Loucy (cell line): ENCODE results near the gene CMTR1.

Experiments
- H2AFZ ChIP-seq: fragments of 200-600 bp; sonication (generic); 2 replicates; pipeline ENCODE4 v1.6.0; 2016; ENCODE audit warnings: antibody characterized with exemption, mild to moderate bottlenecking, low read length, moderate library complexity
- H3F3A ChIP-seq: fragments of 200-600 bp; 2 replicates; pipeline ENCODE4 v1.6.0; 2016; ENCODE audit warnings: antibody characterized with exemption, low read depth, mild to moderate bottlenecking
- H3K27me3 ChIP-seq: fragments of 200-600 bp; sonication (generic); 2 replicates; pipeline ENCODE4 v1.6.1; 2014; ENCODE audit warnings: low read length, mild to moderate bottlenecking; ENCODE audit not compliant: insufficient read depth, poor library complexity, severe bottlenecking
- H3K36me3 ChIP-seq: fragments of 200-600 bp; sonication (generic); 2 replicates; pipeline ENCODE4 v1.6.1; 2016; ENCODE audit warnings: low read length; ENCODE audit not compliant: insufficient read depth
- H3K4me1 ChIP-seq: fragments of 200-600 bp; sonication (generic); 2 replicates; pipeline ENCODE4 v1.5.1; 2014; ENCODE audit warnings: low read length, mild to moderate bottlenecking; ENCODE audit not compliant: insufficient read depth, poor library complexity, severe bottlenecking
- H3K4me2 ChIP-seq: fragments of 200-600 bp; sonication (generic); 2 replicates; pipeline ENCODE4 v1.6.0; 2014; ENCODE audit warnings: antibody characterized with exemption, low read length, low read depth, mild to moderate bottlenecking; ENCODE audit not compliant: poor library complexity, severe bottlenecking
- H3K4me3 ChIP-seq: fragments of 200-600 bp; sonication (generic); 2 replicates; pipeline ENCODE4 v1.5.1; 2014; ENCODE audit warnings: low read length, mild to moderate bottlenecking, mixed read lengths; ENCODE audit not compliant: poor library complexity, severe bottlenecking
- H3K79me2 ChIP-seq: fragments of 200-600 bp; sonication (generic); 2 replicates; pipeline ENCODE4 v1.6.1; 2014; ENCODE audit warnings: low read length; ENCODE audit not compliant: insufficient read depth
- H3K9ac ChIP-seq: fragments of 200-600 bp; sonication (generic); 2 replicates; pipeline ENCODE4 v1.6.0; 2014; ENCODE audit warnings: mild to moderate bottlenecking, low read depth, low read length, moderate library complexity; ENCODE audit not compliant: poor library complexity, severe bottlenecking
- H3K9me2 ChIP-seq: fragments of 200-600 bp; sonication (generic); replicated peaks from 2 replicates; pipeline ENCODE4 v1.6.1; 2016; ENCODE audit warnings: low read depth, low read length, mixed read lengths
- H3K9me3 ChIP-seq: fragments of 200-600 bp; sonication (generic); 2 replicates; pipeline ENCODE4 v1.6.1; 2014; ENCODE audit warnings: mild to moderate bottlenecking, antibody characterized with exemption, low read length, low read depth; ENCODE audit not compliant: insufficient read depth
- H4K20me1 ChIP-seq: fragments of 200-600 bp; sonication (generic); 2 replicates; pipeline ENCODE4 v1.6.0; 2014; ENCODE audit warnings: antibody characterized with exemption, low read length, mild to moderate bottlenecking; ENCODE audit not compliant: insufficient read depth, poor library complexity, severe bottlenecking
- EZH2phosphoT487 ChIP-seq: fragments of 200-600 bp; IDR thresholded peaks from 2 replicates; pipeline ENCODE4 v1.6.1; 2018; ENCODE audit warnings: antibody characterized with exemption, mild to moderate bottlenecking, moderate library complexity, borderline replicate concordance
- TF ChIP-seq, protein P1 (sequence below): fragments of 200-600 bp; sonication (generic); conservative IDR thresholded peaks from 2 replicates; pipeline ENCODE4 v1.5.1; 2014; ENCODE audit warnings: mild to moderate bottlenecking, antibody characterized with exemption, low read length

Gene CMTR1

DNA sequence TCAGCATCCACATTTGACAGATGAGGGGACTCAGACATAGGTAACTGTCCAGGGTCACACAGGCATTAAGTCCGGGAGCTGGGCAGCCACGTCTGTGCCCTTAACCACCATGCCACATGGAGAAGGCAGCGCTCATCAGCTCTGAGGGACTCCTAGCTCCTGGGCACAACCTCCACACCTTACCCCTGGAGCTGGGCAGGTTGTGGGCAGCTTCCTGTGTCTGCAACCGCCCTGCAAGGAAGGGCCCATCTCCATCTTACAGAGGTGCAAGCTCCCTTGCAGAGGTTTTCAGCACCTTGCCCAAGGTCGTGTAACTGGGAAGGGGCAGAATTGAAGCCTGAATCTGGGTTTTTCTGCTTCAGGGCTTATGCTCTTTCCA, 58.8 kb downstream of the CMTR1 start:
- H4K20me1 ChIP-seq = peaks cover 3% of the 10 kb centered on the region
- peaks cover 23% of the 10 kb centered on the region for H3K4me1 ChIP-seq
- TF ChIP-seq, protein P1, sequence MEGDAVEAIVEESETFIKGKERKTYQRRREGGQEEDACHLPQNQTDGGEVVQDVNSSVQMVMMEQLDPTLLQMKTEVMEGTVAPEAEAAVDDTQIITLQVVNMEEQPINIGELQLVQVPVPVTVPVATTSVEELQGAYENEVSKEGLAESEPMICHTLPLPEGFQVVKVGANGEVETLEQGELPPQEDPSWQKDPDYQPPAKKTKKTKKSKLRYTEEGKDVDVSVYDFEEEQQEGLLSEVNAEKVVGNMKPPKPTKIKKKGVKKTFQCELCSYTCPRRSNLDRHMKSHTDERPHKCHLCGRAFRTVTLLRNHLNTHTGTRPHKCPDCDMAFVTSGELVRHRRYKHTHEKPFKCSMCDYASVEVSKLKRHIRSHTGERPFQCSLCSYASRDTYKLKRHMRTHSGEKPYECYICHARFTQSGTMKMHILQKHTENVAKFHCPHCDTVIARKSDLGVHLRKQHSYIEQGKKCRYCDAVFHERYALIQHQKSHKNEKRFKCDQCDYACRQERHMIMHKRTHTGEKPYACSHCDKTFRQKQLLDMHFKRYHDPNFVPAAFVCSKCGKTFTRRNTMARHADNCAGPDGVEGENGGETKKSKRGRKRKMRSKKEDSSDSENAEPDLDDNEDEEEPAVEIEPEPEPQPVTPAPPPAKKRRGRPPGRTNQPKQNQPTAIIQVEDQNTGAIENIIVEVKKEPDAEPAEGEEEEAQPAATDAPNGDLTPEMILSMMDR = no peak
- H3K4me2 ChIP-seq = no peak overlapping the region
- no peaks in the 10 kb centered on the region for H3K9me2 ChIP-seq
- H3K36me3 ChIP-seq = no peaks in the 10 kb centered on the region; the same call in 1 of the 2 replicates
- no peak overlapping the region for H3K4me3 ChIP-seq
- no peaks in the 10 kb centered on the region for H3K9me3 ChIP-seq
- H3F3A ChIP-seq = no peaks in the 10 kb centered on the region
- no peak overlapping the region for H3K9ac ChIP-seq
- H2AFZ ChIP-seq = no peak overlapping the region
- peaks cover 14% of the 10 kb centered on the region; the same call in 1 of the 2 replicates for H3K79me2 ChIP-seq
- H3K27me3 ChIP-seq = no peaks in the 10 kb centered on the region

DNA sequence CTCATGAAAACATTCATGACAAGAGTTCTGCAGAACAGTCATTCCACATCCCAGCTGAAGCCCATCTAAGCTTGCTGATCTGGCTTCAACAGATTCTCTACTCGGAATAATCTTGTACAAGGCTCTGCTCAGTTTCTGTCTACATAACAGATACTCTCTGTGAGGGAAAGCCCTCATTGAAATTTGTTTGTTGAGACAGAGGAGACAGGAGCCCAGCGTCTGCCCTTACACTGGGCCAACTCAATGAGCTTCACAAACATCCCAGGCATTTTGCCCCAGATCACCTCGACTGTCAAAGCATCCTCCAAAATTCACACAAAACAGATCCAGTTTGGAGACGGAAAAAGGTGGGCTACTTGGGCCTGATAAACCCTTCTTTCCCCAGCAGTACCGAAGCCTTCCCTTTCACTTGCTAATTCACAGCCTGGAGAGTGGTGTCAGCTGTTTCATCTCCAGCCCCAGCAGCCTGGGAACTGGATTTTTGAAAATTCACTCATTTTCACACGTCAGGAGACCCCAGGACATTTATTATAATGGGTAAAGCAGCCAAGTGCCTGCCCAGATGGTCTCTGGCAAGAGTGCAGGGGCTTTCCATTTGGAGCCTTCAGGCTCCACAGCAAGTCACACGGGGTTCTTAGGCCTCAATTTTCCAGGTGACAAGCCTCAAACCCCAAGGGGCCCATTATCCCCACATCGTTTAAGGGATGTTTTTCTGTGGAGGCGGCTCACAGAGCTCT, 59.4 kb downstream of the CMTR1 start:
- Histone ChIP-seq H3K9me2 (no peaks in the 10 kb centered on the region), H3K9ac (no peak overlapping the region), H3K27me3 (no peaks in the 10 kb centered on the region), H2AFZ (no peak overlapping the region), H3K4me2 (no peak overlapping the region), H3F3A (no peaks in the 10 kb centered on the region), H3K79me2 (peaks cover 18% of the 10 kb centered on the region; the same call in 1 of the 2 replicates), H3K9me3 (no peaks in the 10 kb centered on the region), H3K36me3 (no peaks in the 10 kb centered on the region; the same call in 1 of the 2 replicates), H4K20me1 (peaks cover 3% of the 10 kb centered on the region), H3K4me1 (peaks cover 27% of the 10 kb centered on the region), H3K4me3 (no peak overlapping the region)
- TF ChIP-seq, protein P1 = no peak
- no peak for TF ChIP-seq EZH2phosphoT487

DNA sequence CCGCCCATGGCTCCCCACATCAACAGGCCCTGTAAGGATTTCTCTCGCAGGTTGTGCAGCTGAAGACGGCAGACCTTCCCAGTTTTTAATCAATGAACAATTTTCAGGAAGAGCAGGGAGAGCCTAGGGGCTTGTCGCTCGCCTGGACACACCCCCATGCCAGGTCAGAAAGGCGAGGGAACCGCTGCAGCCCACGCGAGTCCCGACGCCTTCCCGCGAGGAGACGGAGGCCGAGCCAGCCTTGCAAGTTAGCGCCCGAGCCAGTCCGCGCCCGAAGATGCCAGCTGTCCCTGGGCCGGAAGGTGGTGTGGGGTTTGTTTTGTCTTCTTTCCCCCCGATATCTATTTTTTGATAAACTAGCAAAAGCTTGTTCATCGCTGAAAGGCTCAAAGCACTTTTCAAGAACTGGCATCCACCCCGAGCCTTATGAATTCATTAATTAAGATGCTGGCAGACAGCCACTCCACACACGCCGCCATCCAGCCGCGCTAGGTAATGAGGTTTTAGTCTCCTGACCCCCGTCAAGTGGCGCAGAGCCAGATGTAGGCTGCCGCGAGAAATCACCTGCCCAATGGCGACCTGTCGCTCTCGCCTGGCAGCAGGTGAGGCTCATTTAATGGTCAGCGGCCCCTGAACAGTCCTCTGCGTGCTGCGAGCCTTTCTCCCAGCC, 60.1 kb downstream of the CMTR1 start:
- peaks cover 3% of the 10 kb centered on the region for H4K20me1 ChIP-seq
- no peaks in the 10 kb centered on the region for H3K9me2 ChIP-seq
- no peaks in the 10 kb centered on the region; the same call in 1 of the 2 replicates for H3K36me3 ChIP-seq
- H3K4me3 ChIP-seq = no peak overlapping the region
- H2AFZ ChIP-seq = no peak overlapping the region
- no peaks in the 10 kb centered on the region for H3K9me3 ChIP-seq
- H3K27me3 ChIP-seq = no peaks in the 10 kb centered on the region
- no peak overlapping the region for H3K4me2 ChIP-seq
- no peaks in the 10 kb centered on the region for H3F3A ChIP-seq
- TF ChIP-seq EZH2phosphoT487 = no peak
- TF ChIP-seq, protein P1 = no peak
- H3K79me2 ChIP-seq = peaks cover 24% of the 10 kb centered on the region; the same call in 1 of the 2 replicates
- H3K9ac ChIP-seq = no peak overlapping the region
- H3K4me1 ChIP-seq = peaks cover 32% of the 10 kb centered on the region
